ENCODE measurements around the gene C20orf202. TPM values are rescaled to one million over a fixed set of nuclear protein-coding genes. Genes with fewer than 3 reads are reported as not detected.

C20orf202 gene
- not detected for polyA plus RNA-seq (2012; ENCODE audit: insufficient read length, low read depth)

GRCh38 chr20:1202762-1203504, at the start of gene C20orf202:
Gene C20orf202 (plus strand): TSS chr20:1203454. CDS start chr20:1203586, 132 bp downstream.
- TF ChIP-seq SIN3A (IDR thresholded peaks at IDR 0.05; ENCODE audit: borderline replicate concordance, insufficient read depth, low read length) (no peak), TAF1 (IDR thresholded peaks at IDR 0.05; ENCODE audit: borderline replicate concordance, insufficient read depth, low read length) (no peak), REST (IDR thresholded peaks at IDR 0.05; ENCODE audit: insufficient read depth in 1 of 2, low read depth in 2 of 2, low read length in 2 of 2) (no peak), POLR2AphosphoS5 (IDR thresholded peaks at IDR 0.05; ENCODE audit: low read depth, low read length) (no peak), FOXP2 (optimal IDR thresholded peaks at IDR 0.05; ENCODE audit: borderline replicate concordance, extremely low read depth, extremely low read length, insufficient read depth) (no peak)

- no peak for TF ChIP-seq TAF1 (IDR thresholded peaks at IDR 0.05; ENCODE audit: borderline replicate concordance, insufficient read depth, low read length)
- no peak for TF ChIP-seq FOXP2 (optimal IDR thresholded peaks at IDR 0.05; ENCODE audit: borderline replicate concordance, extremely low read depth, extremely low read length, insufficient read depth)
- TF ChIP-seq POLR2AphosphoS5 (IDR thresholded peaks at IDR 0.05; ENCODE audit: low read depth, low read length): no peak
- no peak for TF ChIP-seq SIN3A (IDR thresholded peaks at IDR 0.05; ENCODE audit: borderline replicate concordance, insufficient read depth, low read length)
- TF ChIP-seq REST (IDR thresholded peaks at IDR 0.05; ENCODE audit: insufficient read depth in 1 of 2, low read depth in 2 of 2, low read length in 2 of 2): no peak
Measured at GRCh38 chr20:1154226-1154625, 49.0 kb upstream of the C20orf202 start.

GRCh38 chr20:1154691-1155090, 48.6 kb upstream of the C20orf202 start:
- no peak for TF ChIP-seq REST (IDR thresholded peaks at IDR 0.05; ENCODE audit: insufficient read depth in 1 of 2, low read depth in 2 of 2, low read length in 2 of 2)
- no peak for TF ChIP-seq TAF1 (IDR thresholded peaks at IDR 0.05; ENCODE audit: borderline replicate concordance, insufficient read depth, low read length)
- no peak for TF ChIP-seq SIN3A (IDR thresholded peaks at IDR 0.05; ENCODE audit: borderline replicate concordance, insufficient read depth, low read length)
- TF ChIP-seq POLR2AphosphoS5 (IDR thresholded peaks at IDR 0.05; ENCODE audit: low read depth, low read length): no peak
- TF ChIP-seq FOXP2 (optimal IDR thresholded peaks at IDR 0.05; ENCODE audit: borderline replicate concordance, extremely low read depth, extremely low read length, insufficient read depth): no peak

- TF ChIP-seq TAF1 (IDR thresholded peaks at IDR 0.05; ENCODE audit: borderline replicate concordance, insufficient read depth, low read length): no peak
- TF ChIP-seq FOXP2 (optimal IDR thresholded peaks at IDR 0.05; ENCODE audit: borderline replicate concordance, extremely low read depth, extremely low read length, insufficient read depth): no peak
- TF ChIP-seq POLR2AphosphoS5 (IDR thresholded peaks at IDR 0.05; ENCODE audit: low read depth, low read length): no peak
- TF ChIP-seq SIN3A (IDR thresholded peaks at IDR 0.05; ENCODE audit: borderline replicate concordance, insufficient read depth, low read length): no peak
- no peak for TF ChIP-seq REST (IDR thresholded peaks at IDR 0.05; ENCODE audit: insufficient read depth in 1 of 2, low read depth in 2 of 2, low read length in 2 of 2)
Measured at GRCh38 chr20:1155342-1155741, 47.9 kb upstream of the C20orf202 start.

Data from PFSK-1 (cell line).